Jurkat, Clone E6-1 (cell line): ENCODE results near the gene RAB28.
"Not testable (repeated sequence)": the region's sequence is repeated elsewhere in the genome, so short reads cannot be mapped to it uniquely, and the experiment has no call there.

Experiments
- DNase-seq: peaks from one replicate; pipeline ENCODE4 v3.0.0-alpha.2; 2011; ENCODE audit warnings: low read depth, low spot score
- H3K4me3 ChIP-seq: 2 replicates; pipeline ENCODE4 v1.5.1; 2011; ENCODE audit warnings: mild to moderate bottlenecking, low read length, control low read depth, moderate library complexity

RAB28 gene

GRCh38 chr4:13461191-13461905 lies 22.8 kb downstream of the RAB28 start:
- H3K4me3 ChIP-seq: no peak overlapping the region
- no peak for DNase-seq

GRCh38 chr4:13455411-13455810 lies 28.7 kb downstream of the RAB28 start:
- DNase-seq: no peak
- no peak overlapping the region for H3K4me3 ChIP-seq

- DNase-seq: no peak
- H3K4me3 ChIP-seq: no peak overlapping the region
Observed at GRCh38 chr4:13454786-13455185, 29.4 kb downstream of the RAB28 start.

- no peak for DNase-seq
- H3K4me3 ChIP-seq: no peak overlapping the region
Observed at GRCh38 chr4:13452927-13453579, 31.1 kb downstream of the RAB28 start.

- DNase-seq: no peak
- no peak overlapping the region for H3K4me3 ChIP-seq
Observed at GRCh38 chr4:13449590-13449989, 34.5 kb downstream of the RAB28 start.

- no peak overlapping the region for H3K4me3 ChIP-seq
- DNase-seq: no peak
Observed at GRCh38 chr4:13445841-13446790, 38.0 kb downstream of the RAB28 start.

- no peak for DNase-seq
- H3K4me3 ChIP-seq: no peak overlapping the region
Observed at GRCh38 chr4:13441506-13441905, 42.6 kb downstream of the RAB28 start.

GRCh38 chr4:13436962-13437361 lies 47.2 kb downstream of the RAB28 start:
- no peak for DNase-seq
- H3K4me3 ChIP-seq: no peak overlapping the region

- no peak overlapping the region for H3K4me3 ChIP-seq
- no peak for DNase-seq
Observed at GRCh38 chr4:13432453-13432852, 51.7 kb downstream of the RAB28 start.

- DNase-seq: peak; percentile 14
- H3K4me3 ChIP-seq: no peak overlapping the region
Observed at GRCh38 chr4:13430834-13431568, 53.1 kb downstream of the RAB28 start.

GRCh38 chr4:13427599-13428325 lies 56.4 kb downstream of the RAB28 start:
- no peak overlapping the region for H3K4me3 ChIP-seq
- no peak for DNase-seq

GRCh38 chr4:13415068-13415785 lies 68.9 kb downstream of the RAB28 start:
- H3K4me3 ChIP-seq: no peak overlapping the region
- no peak for DNase-seq

GRCh38 chr4:13413729-13414437 lies 70.3 kb downstream of the RAB28 start:
- H3K4me3 ChIP-seq: no peak overlapping the region
- DNase-seq: no peak

GRCh38 chr4:13411942-13412341 lies 72.2 kb downstream of the RAB28 start:
- no peak overlapping the region for H3K4me3 ChIP-seq
- no peak for DNase-seq

GRCh38 chr4:13409324-13409723 lies 74.8 kb downstream of the RAB28 start:
- H3K4me3 ChIP-seq: no peak overlapping the region
- DNase-seq: no peak

GRCh38 chr4:13406156-13406555 lies 78.0 kb downstream of the RAB28 start:
- H3K4me3 ChIP-seq, DNase-seq: not testable (repeated sequence)

GRCh38 chr4:13403833-13404232 lies 80.3 kb downstream of the RAB28 start:
- H3K4me3 ChIP-seq: no peak overlapping the region

More at GRCh38 chr4:13403833-13404232, 80.3 kb downstream of the RAB28 start:
- DNase-seq: no peak
